HepG2 (cell line): ENCODE measurements around the gene RNF14. TPM values are rescaled to one million over a fixed set of nuclear protein-coding genes. Genes with fewer than 3 reads are reported as not detected.

Experiments
- ATAC-seq: fragments of 200-7000 bp; cut with Tn5 transposase; 3 replicates; pipeline ENCODE4 v1.9.1; 2020; ENCODE audit warnings: mild to moderate bottlenecking, moderate library complexity
- BruUV-seq: library from RNA; stranded (reverse); fragments of 400-500 nt; replicated peaks from 2 replicates; lab custom pipeline; 2021; lab: Mats Ljungman, UMichigan
- CTCF ChIA-PET: fragments of 300-600 bp; formaldehyde crosslinking; extraction: SDS; loops from one replicate; lab custom pipeline; 2021; ENCODE audit warnings: low total read pairs, inconsistent platforms, low intra/inter-chr PET ratio; lab: Yijun Ruan, JAX
- POLR2A ChIA-PET: fragments of 350-600 bp; sonication (Branson Sonifier 250); formaldehyde crosslinking; loops from one replicate; lab custom pipeline; 2020; ENCODE audit warnings: antibody characterized with exemption, inconsistent platforms; lab: Yijun Ruan, JAX
- DNase-seq: peaks from one replicate; pipeline ENCODE4 v3.0.0-alpha.2; 2015; ENCODE audit warnings: low spot score
- FAIRE-seq: peaks from 3 replicates; lab custom pipeline; 2011; peaks lifted over from hg19 to GRCh38; lab: Jason Lieb, UNC
- H2AFZ ChIP-seq: one replicate; pipeline ENCODE4 v1.6.1; 2011; ENCODE audit warnings: low read length, inconsistent platforms
- H3K27ac ChIP-seq: fragments of 300-600 bp; 3 replicates; pipeline ENCODE4 v1.8.0; 2011; ENCODE audit warnings: mixed run types, mild to moderate bottlenecking, mixed read lengths, low read length, inconsistent platforms; ENCODE audit not compliant: insufficient read depth; ENCODE audit errors: extremely low read length
- H3K27me3 ChIP-seq, 2 experiments: fragments of 200-600 bp in 1 of 2; 2 replicates in 1 of 2; 3 replicates in 1 of 2; pipeline versions ENCODE4 v1.6.0 to v1.8.0; 2011; ENCODE audit warnings: low read length in 2 of 2, mild to moderate bottlenecking in 2 of 2, moderate library complexity in 2 of 2, inconsistent platforms in 1 of 2; ENCODE audit not compliant: insufficient read depth in 2 of 2, control insufficient read depth in 1 of 2
- H3K36me3 ChIP-seq, 2 experiments: fragments of 200-600 bp in 1 of 2; replicated peaks in 1 of 2; 2 replicates in 1 of 2; 3 replicates in 1 of 2; pipeline versions ENCODE4 v1.5.1 to v1.8.0; 2011; ENCODE audit warnings: low read length in 2 of 2, inconsistent platforms in 1 of 2; ENCODE audit not compliant: insufficient read depth in 2 of 2, control insufficient read depth in 1 of 2
- H3K4me1 ChIP-seq: 2 replicates; pipeline ENCODE4 v1.5.1; 2012; ENCODE audit warnings: low read length, inconsistent platforms; ENCODE audit not compliant: insufficient read depth
- H3K4me2 ChIP-seq: 2 replicates; pipeline ENCODE4 v1.6.0; 2011; ENCODE audit warnings: low read depth, low read length, inconsistent platforms
- H3K4me3 ChIP-seq, 3 experiments: fragments of 200-600 bp in 1 of 3; sonication (generic), shearing (Covaris generic) in 1 of 3; replicated peaks in 1 of 3; 2 replicates each; pipeline ENCODE4 v1.5.1; 2011 to 2016; ENCODE audit warnings: low read length in 3 of 3, inconsistent platforms in 2 of 3, low read depth in 2 of 3, mild to moderate bottlenecking in 2 of 3, control low read depth in 1 of 3, mixed read lengths in 1 of 3; ENCODE audit not compliant: insufficient read depth in 1 of 3
- H3K79me2 ChIP-seq: one replicate; pipeline ENCODE4 v1.6.1; 2011; ENCODE audit warnings: low read length, inconsistent platforms; ENCODE audit not compliant: insufficient read depth
- H3K9ac ChIP-seq: 2 replicates; pipeline ENCODE4 v1.6.0; 2011; ENCODE audit warnings: mild to moderate bottlenecking, low read depth, low read length, inconsistent platforms; ENCODE audit not compliant: insufficient read depth
- H3K9me3 ChIP-seq: 2 replicates; pipeline ENCODE4 v1.5.1; 2012; ENCODE audit warnings: mild to moderate bottlenecking, low read length
- H4K20me1 ChIP-seq: 2 replicates; pipeline ENCODE4 v1.6.0; 2011; ENCODE audit warnings: inconsistent platforms, mild to moderate bottlenecking, low read length, moderate library complexity; ENCODE audit not compliant: insufficient read depth
- HMG20B ChIP-seq: conservative IDR thresholded peaks from 2 replicates; pipeline ENCODE4 v1.6.1; 2016; ENCODE audit warnings: missing genetic modification reagents, missing compliant biosample characterization
- HNRNPL ChIP-seq: fragments of 200-400 bp; formaldehyde crosslinking; IDR thresholded peaks from 2 replicates; pipeline ENCODE4 v1.6.1; 2017; ENCODE audit warnings: mild to moderate bottlenecking, low read depth, low read length
- IRX3 ChIP-seq: sonication (generic); formaldehyde crosslinking; IDR thresholded peaks from 2 replicates; pipeline ENCODE4 v1.8.1; 2023; ENCODE audit warnings: mild to moderate bottlenecking, low read depth, missing genetic modification reagents, borderline replicate concordance
- KLF11 ChIP-seq: IDR thresholded peaks from 2 replicates; pipeline ENCODE4 v1.6.1; 2016; ENCODE audit warnings: missing compliant biosample characterization
- MAFG ChIP-seq: sonication (generic); formaldehyde crosslinking; IDR thresholded peaks from 2 replicates; pipeline ENCODE4 v1.5.1; 2020; ENCODE audit warnings: mild to moderate bottlenecking, missing genetic modification reagents
- MXD4 ChIP-seq: IDR thresholded peaks from 2 replicates; pipeline ENCODE4 v1.6.1; 2016; ENCODE audit warnings: mild to moderate bottlenecking, missing biosample characterization, missing genetic modification reagents
- REXO4 ChIP-seq: sonication (generic); formaldehyde crosslinking; IDR thresholded peaks from 2 replicates; pipeline ENCODE4 v1.8.0; 2022; ENCODE audit warnings: missing genetic modification reagents, mild to moderate bottlenecking, borderline replicate concordance
- RFX5 ChIP-seq: IDR thresholded peaks from 2 replicates; pipeline ENCODE4 v1.6.1; 2011; ENCODE audit warnings: low read depth, low read length, improper control_type of control experiment
- ZNF160 ChIP-seq: sonication (generic); formaldehyde crosslinking; IDR thresholded peaks from 2 replicates; pipeline ENCODE4 v1.8.0; 2022; ENCODE audit warnings: mild to moderate bottlenecking, inconsistent platforms, missing genetic modification reagents
- ZNF20 ChIP-seq: sonication (generic); formaldehyde crosslinking; IDR thresholded peaks from 2 replicates; pipeline ENCODE4 v1.4.0; 2020; ENCODE audit warnings: mild to moderate bottlenecking, moderate library complexity, missing genetic modification reagents
- ZNF337 ChIP-seq: sonication (generic); formaldehyde crosslinking; IDR thresholded peaks from 2 replicates; pipeline ENCODE4 v1.5.1; 2020; ENCODE audit warnings: missing genetic modification reagents, low read depth, mild to moderate bottlenecking, borderline replicate concordance
- ZNF484 ChIP-seq: sonication (generic); formaldehyde crosslinking; IDR thresholded peaks from 2 replicates; pipeline ENCODE4 v1.5.1; 2020; ENCODE audit warnings: mild to moderate bottlenecking, low read depth, missing genetic modification reagents, borderline replicate concordance
- ZNF615 ChIP-seq: sonication (generic); formaldehyde crosslinking; IDR thresholded peaks from 2 replicates; pipeline ENCODE4 v1.5.0; 2020; ENCODE audit warnings: mild to moderate bottlenecking, missing genetic modification reagents, borderline replicate concordance
- ZNF747 ChIP-seq: sonication (generic); formaldehyde crosslinking; IDR thresholded peaks from 2 replicates; pipeline ENCODE4 v1.8.1; 2023; ENCODE audit warnings: missing genetic modification reagents, mild to moderate bottlenecking, borderline replicate concordance
- ZNF777 ChIP-seq: sonication (generic); formaldehyde crosslinking; IDR thresholded peaks from 2 replicates; pipeline ENCODE4 v1.4.0; 2020; ENCODE audit warnings: missing genetic modification reagents
- ZNF790 ChIP-seq: sonication (generic); formaldehyde crosslinking; IDR thresholded peaks from 2 replicates; pipeline ENCODE4 v1.8.0; 2022; ENCODE audit warnings: missing genetic modification reagents, mild to moderate bottlenecking, borderline replicate concordance
- WGBS: methylation state at CpG from one replicate; pipeline ENCODE4 v1.1.6; 2017; ENCODE audit warnings: low lambda C conversion rate; 5-methylcytosine and 5-hydroxymethylcytosine counted together
- in situ Hi-C: cut with HindIII; loops from 2 replicates; pipeline ENCODE4 v1.10.0; 2017; ENCODE audit warnings: low pct_unique_long_range_greater_than_20kb; ENCODE audit not compliant: extremely low pct_ligation_motif_present
- intact Hi-C: fragments of 100-400 bp; cut with micrococcal nuclease; formaldehyde crosslinking; loops from one replicate; pipeline ENCODE4 v1.10.0; 2022; ENCODE audit not compliant: unreplicated experiment
- polyA plus RNA-seq, 8 experiments: library from polyadenylated mRNA; depleted of rRNA in 3 of 8; stranded (reverse) in 7 of 8; unstranded in 1 of 8; fragments of >200 nt; fragmentation: Illumina TruSeq in 4 of 8; extraction: Trizol in 4 of 8; gene quantifications; 2 replicates each; pipeline versions ENCODE4 v1.2.1 to v1.2.3, GENCODE V29; 2011 to 2016; ENCODE audit warnings: low read depth in 4 of 8, missing spikeins in 1 of 8, mixed read lengths in 1 of 8; ENCODE audit not compliant: insufficient read depth in 1 of 8
- total RNA-seq, 5 experiments: library from RNA; depleted of rRNA; stranded (reverse); fragments of >200 nt; fragmentation: Illumina TruSeq; extraction: Trizol; gene quantifications; 2 replicates each; pipeline ENCODE4 v1.2.3, GENCODE V29; 2016; ENCODE audit warnings: low read depth in 1 of 5

RNF14 gene
- total and polyA plus RNA-seq, 2 of the 13 experiments (the other 11 are each of a cell fraction or from before 2014, with no cell fraction given): 11.3 to 28.1 TPM

GRCh38 chr5:141948812-141949211, 20.1 kb upstream of the RNF14 start:
- FAIRE-seq (no peak), DNase-seq (no peak), ATAC-seq (no peak)
- Histone ChIP-seq H4K20me1 (no peaks in the 10 kb centered on the region), H3K4me3 (no peak overlapping the region), H3K79me2 (no peaks in the 10 kb centered on the region), H3K4me1 (no peaks in the 10 kb centered on the region), H3K27me3 (no peaks in the 10 kb centered on the region), H3K9ac (no peak overlapping the region), H3K27ac (no peak overlapping the region), H2AFZ (no peak overlapping the region), H3K36me3 (no peaks in the 10 kb centered on the region), H3K4me2 (no peak overlapping the region), H3K9me3 (no peaks in the 10 kb centered on the region)
- intact Hi-C loops: no loop called here
- CTCF ChIA-PET: no interaction called here
- BruUV-seq: no TSS peak
- in situ Hi-C loops: no loop called here
- no peak for TF ChIP-seq ZNF484 (CRISPR knock-in tag)
- TF ChIP-seq KLF11: no peak
- no peak for TF ChIP-seq IRX3
- no peak for TF ChIP-seq ZNF790 (CRISPR knock-in tag)
- TF ChIP-seq RFX5: no peak
- WGBS: 13% methylated on average over 2 of the region's 2 CpGs
- POLR2A ChIA-PET: no interaction called here

DNA sequence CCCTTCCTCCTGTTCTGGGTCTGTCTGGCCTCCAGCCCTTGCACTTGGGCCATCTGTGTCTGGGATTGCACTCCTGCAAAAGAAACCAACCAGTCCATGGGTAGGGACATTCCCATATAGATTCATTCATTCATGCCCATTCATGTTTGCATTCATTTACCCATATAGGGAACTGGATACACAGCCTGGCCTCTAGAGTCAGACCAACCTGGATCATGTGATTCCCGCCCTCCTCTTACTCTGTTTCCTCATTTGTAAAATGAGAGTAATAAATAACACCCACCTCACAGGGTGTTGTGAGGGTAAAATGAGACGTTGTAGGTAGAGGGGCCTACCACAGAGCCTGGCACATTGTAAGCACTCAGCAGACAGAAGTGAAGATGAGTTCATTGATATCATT, 19.4 kb upstream of the RNF14 start:
- ATAC-seq (no peak), FAIRE-seq (no peak), DNase-seq (no peak)
- Histone ChIP-seq H3K9ac (no peak overlapping the region), H3K4me3 (no peak overlapping the region), H4K20me1 (no peaks in the 10 kb centered on the region), H3K79me2 (no peaks in the 10 kb centered on the region), H2AFZ (no peak overlapping the region), H3K9me3 (no peaks in the 10 kb centered on the region), H3K4me2 (no peak overlapping the region), H3K27me3 (no peaks in the 10 kb centered on the region), H3K27ac (no peak overlapping the region), H3K4me1 (no peaks in the 10 kb centered on the region), H3K36me3 (no peaks in the 10 kb centered on the region)
- POLR2A ChIA-PET: no interaction called here
- intact Hi-C loops (no loop called here), in situ Hi-C loops (no loop called here)
- CTCF ChIA-PET: no interaction called here
- WGBS: 41% methylated on average over 2 of the region's 2 CpGs
- BruUV-seq: no TSS peak
- TF ChIP-seq ZNF777 (CRISPR knock-in tag) (no peak), ZNF337 (no peak), MXD4 (CRISPR knock-in tag) (no peak), ZNF20 (CRISPR knock-in tag) (no peak), ZNF747 (CRISPR knock-in tag) (no peak), ZNF160 (CRISPR knock-in tag) (no peak), MAFG (CRISPR knock-in tag) (no peak), REXO4 (CRISPR knock-in tag) (no peak), HMG20B (CRISPR knock-in tag) (no peak), HNRNPL (no peak), ZNF615 (CRISPR knock-in tag) (no peak)
